ENCODE data around the gene POLD4.
"Not testable (repeated sequence)": the region's sequence is repeated elsewhere in the genome, so short reads cannot be mapped to it uniquely, and the experiment has no call there.

POLD4 gene

DNA sequence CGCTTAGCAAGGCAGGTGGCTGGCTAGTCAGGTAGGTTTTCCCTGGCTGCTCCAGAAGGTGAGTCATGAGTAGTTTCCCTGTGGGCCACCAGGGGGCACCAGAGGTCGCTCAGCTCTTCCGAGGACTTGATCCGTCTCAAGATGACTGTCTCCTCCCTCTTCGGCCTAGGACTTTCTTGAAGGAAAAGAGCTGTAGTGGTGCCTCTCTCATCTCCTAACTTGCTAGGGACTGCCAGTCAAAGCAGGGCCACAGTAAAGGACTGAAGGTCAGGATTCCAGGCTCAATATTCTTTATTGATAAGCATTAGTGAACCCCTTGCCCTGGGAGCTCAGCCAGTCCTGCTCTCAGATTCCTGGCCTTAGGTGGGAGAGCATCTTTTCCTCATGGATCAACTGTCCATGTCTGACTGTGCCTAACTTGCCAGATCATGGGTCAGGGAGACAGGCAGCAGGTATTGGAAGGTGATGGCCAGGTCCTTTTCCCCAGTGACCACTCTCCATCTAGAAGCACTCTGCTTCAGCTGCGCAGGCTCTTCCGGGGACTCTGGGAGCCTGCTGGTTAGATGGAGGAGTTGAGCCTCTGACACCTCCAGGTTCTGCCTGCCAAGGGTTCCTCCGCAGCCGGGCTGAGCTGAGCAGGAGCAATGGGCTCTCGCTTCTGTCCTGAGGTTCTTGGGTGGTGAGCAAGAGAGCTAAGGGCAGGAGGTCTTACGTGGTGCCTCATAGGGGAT is 1.9 kb downstream of the POLD4 start:
- DNase-seq: peak; percentile 41 to 73 (median 50)

DNA sequence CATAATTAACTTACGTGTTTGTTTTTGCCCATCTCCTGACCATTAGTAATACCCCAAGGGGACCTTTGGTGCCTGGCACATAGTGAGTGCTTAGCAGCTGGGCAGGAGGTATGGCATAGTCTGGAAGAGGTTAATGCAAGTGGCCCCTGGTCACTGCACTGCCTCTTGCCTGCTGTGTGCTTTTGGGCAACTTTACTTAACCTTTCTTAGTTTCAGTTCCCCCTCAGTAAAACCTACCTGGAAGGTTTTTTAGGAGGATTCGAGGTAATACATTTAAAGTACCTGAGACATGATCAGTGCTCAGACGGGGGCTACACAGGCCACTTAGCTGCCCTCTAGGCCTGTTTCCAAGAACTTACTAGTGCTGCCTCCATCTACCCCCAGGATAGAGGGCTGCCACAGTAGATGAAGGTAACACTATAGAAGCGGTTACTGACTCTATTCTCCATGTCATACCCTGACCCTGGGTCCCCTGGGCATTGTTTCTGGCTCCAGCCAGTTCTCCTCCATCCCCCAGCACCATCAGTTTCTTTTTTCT is 3.3 kb downstream of the POLD4 start:
- no peak for DNase-seq

DNA sequence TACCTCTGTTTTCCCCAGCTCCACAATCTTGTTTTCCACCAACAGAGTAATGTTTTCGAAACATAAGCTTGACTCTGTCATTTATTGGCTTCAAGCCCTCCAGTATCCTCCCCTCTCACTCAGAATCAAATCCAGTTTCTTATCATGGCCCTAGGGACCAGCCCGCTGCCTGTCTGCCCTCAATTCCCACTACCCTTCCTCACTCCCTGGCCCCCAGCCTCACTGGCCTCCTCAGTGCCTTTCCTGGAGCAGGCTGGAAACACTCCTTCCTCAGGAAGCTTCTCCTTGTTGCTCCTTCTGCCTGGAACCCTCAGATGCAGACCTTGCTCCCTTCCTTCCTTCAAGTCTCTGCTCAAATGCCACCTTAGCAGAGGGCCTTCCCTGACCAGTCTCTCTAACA is 3.9 kb downstream of the POLD4 start:
- DNase-seq: no peak

DNA sequence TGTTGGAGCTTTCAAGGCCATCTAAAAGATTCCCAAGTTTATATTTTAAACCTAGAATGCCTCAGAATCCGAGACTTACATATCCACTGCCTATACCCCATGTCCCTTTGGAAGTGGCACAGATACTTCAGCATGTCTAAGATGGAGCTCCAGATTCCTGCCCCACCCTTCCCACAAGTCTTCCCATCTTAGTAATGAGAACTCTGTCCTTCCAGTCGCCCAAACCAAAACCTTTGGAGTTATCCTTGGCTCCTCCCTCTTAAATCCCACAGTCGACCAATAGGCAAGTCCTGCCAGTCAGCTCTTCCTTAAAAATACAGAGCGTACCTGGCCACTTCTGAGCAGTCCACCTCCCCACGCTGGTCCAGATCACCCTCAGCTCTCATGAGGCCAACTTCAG is 4.3 kb downstream of the POLD4 start:
- DNase-seq: no peak

DNA sequence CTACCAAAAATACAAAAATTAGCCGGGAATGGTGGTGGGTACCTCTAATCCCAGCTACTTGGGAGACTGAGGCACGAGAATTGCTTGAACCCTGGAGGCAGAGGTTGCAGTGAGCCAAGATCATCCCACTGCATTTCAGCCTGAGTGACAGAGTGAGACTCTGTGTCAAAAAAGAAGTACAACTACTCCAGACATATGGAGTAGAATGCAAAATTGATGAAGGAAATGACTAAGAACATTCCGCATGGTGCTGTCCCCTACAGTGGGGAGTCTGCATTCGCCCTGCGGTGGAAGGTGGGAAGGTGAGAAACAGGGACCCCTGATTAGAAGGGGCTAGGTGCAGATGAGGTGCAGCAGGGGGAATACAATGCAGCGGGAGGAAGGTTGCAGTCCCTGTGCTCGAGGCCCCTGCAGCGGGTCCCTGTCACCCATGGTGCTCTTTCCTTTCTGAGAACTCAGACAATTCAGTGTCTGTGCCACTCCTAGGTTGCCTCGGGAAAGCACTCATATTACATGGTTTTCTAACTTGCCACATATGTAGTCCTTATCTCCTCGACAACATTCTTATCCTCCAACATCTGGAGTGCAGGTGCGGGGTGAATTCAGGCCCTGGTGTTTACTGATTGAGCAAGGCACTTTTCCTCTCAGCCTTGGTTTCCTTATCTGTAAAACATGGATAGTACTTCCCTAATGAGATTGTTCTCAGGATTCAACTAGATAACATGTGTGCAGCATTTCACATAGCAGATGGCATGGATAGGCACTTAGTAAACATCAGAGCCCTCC is 5.2 kb downstream of the POLD4 start:
- no peak for DNase-seq

DNA sequence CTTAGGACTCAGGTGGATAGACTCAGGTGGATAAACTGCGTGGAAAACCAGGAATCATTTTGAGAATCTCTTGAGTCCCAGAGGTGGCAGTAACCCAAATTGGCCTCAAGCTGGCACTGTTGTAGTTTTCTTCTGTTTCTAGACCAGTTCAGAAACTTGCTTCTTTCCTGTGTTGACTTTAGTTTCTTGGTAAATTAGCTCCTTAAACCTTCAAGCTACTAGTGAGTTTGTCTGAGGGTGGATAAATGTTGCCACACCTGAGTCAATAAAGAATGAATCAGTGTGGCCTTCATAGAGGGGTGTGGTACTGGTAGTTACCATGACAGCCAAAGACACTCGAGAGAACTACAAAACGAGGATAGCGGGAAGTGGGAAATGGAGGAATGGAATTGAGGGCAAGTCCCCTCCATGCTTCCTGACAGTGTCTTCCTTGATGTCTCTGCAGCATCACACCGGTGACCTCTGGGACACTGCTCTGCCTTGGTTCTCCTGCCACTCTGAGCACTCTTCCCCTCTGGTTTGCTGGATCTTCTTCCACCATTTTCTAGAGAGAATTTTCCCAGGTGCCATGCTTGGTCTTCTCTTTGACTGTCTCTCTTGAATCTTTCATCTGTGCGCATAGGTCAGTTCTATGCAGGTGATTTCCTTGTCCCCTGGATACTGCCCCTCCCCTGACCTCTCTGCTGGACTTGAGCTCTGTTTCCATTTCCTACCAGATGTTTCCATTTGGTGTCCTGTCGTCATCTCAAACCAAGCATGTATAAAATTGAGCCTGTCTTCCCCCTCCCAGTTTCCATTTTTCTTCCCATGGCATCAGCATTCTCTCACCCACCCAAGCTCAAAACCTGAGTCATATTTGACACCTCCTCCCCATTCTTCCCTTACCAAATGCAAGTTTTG is 7.2 kb downstream of the POLD4 start:
- peak in 3 of 6 experiments; percentile 26 to 69 (median 50) for DNase-seq

DNA sequence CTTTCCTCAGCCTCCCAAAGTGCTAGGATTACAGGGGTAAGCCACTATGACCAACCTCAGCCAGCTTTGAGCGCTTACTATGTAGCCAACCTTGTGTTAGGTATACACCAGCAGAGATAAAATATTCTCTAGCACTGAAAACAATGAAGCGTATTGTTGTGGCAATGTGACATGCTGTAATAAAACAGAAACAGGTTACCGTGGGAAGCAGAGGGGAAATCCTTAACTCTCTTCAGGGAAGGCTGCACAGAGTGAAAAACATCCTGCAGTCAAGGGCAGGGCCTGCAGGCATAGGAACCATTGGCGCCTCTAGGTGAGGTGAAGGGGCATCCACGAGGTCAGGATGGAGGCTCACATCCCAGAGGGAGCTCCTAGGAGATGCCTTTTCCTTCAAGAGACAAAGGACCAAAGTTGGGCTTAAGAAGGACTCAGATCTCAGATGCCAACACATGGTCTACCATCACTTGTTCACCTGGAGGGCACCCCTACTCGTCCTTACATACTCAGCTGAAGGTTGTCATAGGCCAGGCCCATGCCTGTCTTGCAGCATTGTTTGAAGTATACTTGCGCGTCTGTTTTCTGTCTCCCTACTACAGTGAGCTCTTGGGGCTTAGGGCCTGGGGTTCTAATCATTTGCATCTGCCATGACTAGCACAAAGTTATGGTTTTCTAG is 8.0 kb downstream of the POLD4 start:
- DNase-seq: peak in 2 of 6 experiments; percentile 21 to 69

DNA sequence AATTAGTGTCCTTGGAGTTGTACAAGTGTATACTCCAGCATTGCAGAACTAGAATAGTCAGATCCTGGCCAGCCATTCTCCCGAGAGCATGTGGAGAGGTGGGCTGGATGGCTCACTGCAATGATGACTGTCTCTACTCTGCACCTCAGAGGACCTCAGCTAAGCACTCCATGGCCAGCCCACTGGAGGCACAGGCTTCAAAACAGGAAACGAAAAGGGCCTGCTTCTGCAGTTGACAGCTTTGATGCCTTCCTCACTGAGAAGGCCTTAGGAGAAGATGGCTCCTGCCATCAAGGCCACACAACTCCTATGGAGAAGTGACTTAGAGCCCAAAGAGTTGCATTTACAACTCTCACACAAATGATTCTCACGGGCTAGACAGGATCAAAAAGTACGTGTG is 9.1 kb downstream of the POLD4 start:
- peak in 3 of 6 experiments; percentile 13 to 25 (median 20) for DNase-seq

DNA sequence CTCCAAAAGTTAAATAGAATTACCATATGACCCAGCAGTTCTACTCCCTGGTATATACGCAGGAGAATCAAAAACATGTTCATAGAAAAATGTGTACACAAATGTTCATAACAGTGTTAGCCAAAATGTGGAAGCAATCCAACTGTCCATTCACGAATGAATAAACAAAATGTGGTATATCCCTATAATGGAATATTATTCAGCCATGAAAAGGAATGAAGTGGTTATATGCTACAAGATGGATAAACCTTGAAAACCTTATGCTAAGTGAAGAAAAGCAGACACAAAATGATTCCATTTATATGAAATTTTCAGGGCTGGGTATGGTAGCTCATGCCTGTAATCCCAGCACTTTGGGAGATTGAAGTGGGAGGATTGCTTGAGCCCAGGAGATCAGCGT is 16.1 kb downstream of the POLD4 start:
- no peak for DNase-seq

DNA sequence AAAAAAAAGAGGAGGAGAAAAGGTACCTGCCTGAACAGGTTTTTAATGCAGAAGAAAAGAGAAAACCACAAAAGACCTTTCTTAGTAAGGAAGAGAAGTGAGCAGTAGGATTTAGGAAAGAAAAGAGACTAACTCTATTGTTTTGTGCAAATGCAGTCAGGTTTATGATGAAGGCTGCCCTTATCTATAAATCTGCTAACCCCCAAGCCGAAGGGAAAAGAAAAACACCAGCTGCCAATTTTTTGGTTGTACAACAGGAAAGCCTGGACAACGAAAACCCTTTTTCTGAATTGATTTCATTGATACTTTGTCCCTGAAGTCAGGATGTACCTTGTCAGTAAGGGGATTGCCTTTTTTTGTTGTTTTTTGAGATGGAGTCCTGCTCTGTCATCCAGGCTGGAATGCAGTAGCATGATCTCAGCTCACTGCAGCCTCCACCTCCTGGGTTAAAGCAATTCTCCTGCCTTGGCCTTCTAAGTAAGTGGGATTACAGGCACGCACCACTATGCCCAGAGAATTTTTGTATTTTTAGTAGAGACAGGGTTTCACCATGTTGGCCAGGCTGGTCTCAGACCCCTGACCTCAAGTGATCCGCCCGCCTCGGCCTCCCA is 21.2 kb downstream of the POLD4 start:
- DNase-seq: no peak

DNA sequence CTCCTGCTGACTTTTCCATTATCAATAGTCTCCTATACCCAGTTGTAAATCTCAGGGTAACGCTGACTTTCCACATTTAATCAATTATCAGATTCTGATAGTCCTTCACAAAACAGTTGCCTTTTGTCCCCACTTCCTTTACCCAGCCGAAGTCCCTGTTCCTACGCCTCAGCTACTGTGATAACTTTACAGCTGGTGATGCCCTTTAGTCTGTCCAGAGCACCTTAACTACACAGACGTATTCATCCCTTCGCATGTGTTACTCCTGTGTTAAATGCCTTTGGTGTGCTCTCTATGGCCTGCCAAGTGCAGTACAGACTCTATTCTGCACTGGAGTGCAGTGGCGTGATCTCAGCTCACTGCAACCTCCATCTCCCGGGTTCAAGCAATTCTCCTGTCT is 29.8 kb downstream of the POLD4 start:
- DNase-seq: no peak

DNA sequence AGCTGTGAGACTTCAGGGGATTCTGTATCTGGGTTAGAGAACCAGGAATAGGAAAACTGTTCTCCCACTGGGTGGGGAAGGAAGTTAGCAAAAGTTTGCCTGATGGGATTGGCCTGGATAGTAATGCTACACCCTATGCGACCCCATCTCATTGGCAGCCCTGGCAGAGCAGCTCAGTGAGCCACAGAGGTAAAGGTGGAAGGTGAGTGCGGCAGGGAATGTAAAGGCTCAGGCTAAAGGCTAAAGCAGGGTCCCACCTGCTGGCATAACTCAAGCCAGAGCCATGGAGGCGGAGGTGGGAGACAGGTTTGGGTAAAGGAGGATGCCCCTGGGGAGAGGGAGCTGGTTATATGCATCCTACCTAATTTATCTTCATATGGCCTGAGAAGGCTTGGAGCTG is 31.3 kb downstream of the POLD4 start:
- DNase-seq: no peak

DNA sequence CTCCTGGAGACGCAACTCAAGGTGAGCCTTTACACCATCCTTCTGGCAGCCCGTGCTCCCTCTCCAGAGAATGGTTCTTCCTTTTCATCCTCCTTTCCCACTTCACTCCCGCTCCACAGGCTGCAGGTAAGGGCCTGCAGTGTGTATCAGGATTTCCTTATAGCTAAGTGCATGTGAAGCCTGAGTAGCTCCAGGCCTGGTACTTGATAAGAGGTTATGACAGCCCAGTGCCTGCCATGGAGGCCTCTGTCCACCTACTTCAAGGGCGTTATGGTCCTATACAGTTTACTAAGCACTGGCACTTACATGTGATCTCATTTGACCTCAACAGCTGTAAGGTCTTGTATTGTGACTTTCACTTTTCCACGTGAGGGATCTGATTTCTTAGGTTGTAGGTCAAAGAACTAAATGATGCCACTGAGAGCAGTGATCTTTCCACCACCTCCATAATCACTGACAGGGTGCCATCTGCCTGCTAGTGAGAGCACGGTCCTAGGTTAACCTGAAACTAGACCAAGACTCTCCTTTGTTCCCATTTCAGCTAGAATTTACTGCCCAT is 32.0 kb downstream of the POLD4 start:
- DNase-seq: no peak

DNA sequence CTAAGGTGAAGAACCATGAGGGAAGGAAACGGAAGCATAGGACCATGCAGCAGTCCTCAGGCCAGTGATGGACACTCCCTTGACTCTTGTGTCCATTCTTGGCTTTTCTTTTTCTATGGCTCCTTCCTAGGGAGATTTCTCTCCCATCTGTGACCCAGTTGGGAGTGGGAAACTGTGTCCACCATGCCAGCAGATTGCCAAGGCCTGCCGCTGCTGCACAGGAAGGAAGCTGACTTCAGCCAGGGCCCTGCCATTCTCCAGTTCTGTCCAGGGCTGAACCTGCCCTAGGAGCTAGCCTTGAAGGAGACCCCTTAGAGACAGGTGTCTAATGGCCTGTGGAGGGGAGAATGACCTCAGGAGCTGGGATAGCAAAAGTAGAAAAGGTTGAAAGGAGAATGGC is 32.7 kb downstream of the POLD4 start:
- no peak for DNase-seq

DNA sequence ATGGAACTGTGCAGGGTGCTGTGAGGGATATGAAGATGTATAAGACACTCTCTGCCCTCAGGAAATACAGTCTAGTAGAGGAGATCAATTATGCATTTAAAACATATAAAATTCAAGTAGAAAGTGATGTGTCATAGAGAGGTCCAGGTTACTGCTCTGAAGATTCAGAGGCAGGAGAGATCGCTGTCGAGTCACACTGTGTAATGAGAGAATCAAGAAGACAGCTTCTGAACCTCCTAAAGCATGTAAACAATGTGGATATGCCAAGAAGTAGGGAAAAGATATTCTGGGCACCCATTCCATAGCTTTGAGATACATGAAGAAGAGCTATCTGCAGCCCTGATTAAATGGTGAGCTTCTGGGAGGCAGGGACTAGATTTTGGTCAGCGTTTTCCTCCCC is 33.3 kb downstream of the POLD4 start:
- DNase-seq: no peak

DNA sequence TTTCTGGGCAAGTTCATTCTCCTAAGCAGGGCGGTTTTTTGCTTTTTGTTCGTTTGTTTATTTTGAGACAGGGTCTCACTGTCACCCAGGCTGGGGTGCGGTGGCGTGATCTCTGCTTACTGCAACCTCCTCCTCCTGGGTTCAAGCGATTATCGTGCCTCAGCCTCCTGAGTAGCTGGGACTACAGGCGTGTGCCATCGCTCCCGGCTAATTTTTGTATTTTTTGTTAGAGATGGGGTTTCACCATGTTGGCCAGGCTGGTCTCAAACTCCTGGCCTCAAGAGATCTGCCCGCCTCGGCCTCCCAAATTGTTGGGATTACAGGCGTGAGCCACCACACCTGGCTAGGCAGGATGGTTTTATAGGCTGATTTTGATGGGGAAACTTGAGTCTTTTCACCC is 34.5 kb downstream of the POLD4 start:
- DNase-seq: not testable (repeated sequence)

DNA sequence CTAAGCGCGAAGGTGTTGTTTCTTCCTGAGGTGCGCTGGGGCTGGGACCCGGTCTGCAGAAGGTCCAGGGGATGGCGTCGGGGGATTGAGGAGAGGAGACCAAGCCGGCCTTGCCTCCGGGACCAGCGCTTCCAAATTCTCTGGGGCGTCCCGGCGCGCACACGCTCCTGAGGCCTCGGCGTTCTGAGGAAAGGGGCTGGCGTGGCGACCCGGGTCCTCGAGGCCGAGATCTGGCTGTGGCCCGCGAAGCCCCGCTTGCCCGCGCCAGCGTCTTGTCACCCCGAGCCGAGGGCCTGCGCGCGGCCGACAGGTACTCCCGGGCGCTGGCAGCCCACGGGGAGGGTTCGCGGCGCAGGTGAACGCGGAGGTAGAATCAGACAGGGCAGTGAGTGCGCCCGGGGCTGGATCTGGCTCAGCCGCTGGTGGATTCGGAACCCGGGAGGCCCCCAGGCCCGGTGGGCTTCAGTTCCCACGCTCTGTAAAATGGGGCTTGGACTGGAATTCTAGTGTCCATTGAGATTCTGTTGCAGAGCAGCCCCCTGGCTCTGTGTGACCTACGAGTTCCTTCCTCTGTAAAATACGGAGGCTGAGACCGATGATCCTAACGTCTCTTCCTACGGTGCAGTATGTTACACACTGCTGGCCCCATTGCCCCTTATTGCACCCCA is 35.3 kb downstream of the POLD4 start:
- DNase-seq: peak in 1 of 6 experiments; percentile 51

DNA sequence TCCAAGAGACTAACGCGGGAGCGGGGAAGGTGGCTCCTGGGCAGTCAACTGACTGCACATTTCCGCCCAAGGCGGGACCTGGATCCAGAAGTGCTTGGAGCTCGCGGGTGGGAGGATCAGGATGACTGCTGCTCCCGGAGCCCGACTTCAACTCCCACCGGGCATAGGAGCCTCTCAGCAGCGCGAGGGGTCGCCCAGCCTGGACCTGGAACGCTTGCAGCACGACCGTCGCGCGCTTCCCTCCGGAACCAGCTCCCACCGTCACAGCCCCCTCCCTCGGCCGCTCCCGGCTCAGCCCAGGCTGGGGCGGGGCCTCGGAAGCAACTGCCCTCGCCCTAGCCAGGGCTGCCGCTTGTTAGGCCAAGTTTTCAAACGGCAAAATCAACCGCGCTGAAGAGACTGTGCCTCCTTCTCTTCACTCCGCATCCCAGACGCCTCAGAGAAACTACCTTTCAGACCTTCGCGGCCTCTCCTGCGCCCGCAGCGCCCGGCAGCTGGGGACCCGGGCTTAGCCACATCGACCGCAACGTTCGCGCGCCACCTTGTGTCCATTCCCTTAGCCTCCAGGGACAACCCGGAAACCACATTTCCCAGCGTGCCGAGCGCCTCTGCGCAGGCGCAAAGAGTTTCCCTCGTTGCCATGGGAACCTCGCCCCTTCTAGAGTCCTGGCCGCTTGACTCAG is 36.0 kb downstream of the POLD4 start:
- peak; percentile 93 to 97 (median 96) for DNase-seq

DNA sequence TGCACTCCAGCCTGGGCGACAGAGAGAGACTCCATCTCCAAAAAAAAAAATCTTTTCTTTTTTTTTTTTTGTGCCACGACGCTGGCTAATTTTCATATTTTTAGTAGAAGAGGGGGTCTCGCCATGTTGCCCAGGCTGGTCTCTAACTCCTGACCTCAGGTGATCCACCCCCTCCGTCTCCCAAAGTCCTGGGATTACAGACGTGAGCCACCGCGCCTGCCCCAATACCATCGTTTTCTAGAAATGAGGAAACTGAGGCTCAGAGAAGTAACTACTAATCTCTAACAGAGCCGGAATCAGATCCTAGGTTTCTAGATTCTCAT is 36.5 kb downstream of the POLD4 start:
- peak in 1 of 6 experiments; percentile 35 for DNase-seq

DNA sequence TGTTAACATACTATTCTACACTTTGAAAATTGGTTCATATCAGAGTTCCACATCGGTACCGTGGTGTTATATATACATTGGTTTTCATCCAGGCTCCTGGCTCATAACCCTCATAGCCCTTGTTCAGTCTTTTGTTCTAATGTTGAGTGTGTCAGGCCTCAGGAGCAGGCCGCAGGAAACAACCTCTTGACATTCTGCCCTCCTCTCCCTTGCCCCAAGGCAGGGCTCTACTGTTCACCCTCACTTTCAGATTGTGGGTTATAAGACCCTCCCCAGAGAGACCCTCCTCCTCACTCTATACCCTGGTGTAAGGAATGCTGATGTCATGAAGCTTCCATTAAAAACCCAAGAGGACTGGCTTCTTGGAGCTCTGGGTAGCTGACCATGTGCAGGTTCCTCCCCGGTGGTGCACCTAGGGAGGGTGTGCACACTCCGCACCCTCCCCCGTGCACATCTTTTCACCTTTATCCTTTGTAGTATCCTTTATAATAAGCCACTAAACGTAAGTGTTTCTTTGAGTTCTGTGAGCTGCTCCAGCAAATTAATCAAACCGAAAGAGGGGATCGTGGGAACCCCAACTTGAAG is 37.9 kb downstream of the POLD4 start:
- no peak for DNase-seq

Data from stimulated activated naive CD4-positive, alpha-beta T cell (primary cell).